Measurements from ENCODE around the gene TIMMDC1. TPM values are rescaled to one million over a fixed set of nuclear protein-coding genes. Genes with fewer than 3 reads are reported as not detected.
"Not testable (repeated sequence)": the region's sequence is repeated elsewhere in the genome, so short reads cannot be mapped to it uniquely, and the experiment has no call there.

TIMMDC1 gene
- total RNA-seq, 2 donors from 2014 or later: 26.9 to 29.5 TPM

DNA sequence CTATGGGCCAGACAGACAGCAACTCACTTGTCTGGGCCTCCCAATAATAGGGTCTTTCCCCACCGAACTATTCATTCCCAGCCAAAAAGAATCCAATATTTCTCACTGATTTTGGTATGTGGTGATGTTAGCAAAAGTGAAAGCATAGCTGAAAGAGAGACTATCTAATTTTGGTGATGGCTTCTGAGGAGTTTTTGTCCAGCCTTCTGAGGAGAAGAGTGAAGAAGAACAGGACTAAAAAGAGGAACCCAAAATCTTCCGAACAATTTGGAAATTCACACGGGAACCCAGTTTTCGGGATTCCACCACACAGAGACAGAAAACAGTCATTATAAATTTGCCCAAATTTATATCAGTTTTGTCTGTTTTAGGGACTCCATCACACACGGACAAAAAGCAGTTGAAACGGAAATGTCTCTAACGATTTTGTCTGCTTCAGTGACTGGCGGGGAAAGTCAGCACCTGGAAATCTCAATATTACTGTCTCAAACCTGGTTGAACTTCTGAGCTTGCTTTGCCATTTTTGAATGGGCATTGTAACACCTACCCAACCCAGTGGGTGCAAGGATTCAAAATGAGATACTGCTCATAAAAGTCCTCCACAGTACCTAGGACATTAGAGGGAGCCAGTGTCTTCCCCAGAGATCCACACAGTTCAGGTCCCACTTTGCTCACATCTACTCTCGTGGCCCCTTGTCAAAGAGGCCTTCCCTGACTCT is 52.0 kb downstream of the TIMMDC1 start:
- Mint-ChIP-seq H3K27me3 (no peaks in the 10 kb centered on the region), H3K27ac (no peak overlapping the region), H3K4me1 (peaks cover 16% of the 10 kb centered on the region), H3K4me3 (no peak overlapping the region), H3K36me3 (ENCODE audit: low read depth) (peaks cover 2% of the 10 kb centered on the region)
- DNase-seq (no peak), ATAC-seq (no peak)
- H3K9me3 ChIP-seq (ENCODE audit: control insufficient read depth, low read length, poor library complexity, severe bottlenecking): no peaks in the 10 kb centered on the region

DNA sequence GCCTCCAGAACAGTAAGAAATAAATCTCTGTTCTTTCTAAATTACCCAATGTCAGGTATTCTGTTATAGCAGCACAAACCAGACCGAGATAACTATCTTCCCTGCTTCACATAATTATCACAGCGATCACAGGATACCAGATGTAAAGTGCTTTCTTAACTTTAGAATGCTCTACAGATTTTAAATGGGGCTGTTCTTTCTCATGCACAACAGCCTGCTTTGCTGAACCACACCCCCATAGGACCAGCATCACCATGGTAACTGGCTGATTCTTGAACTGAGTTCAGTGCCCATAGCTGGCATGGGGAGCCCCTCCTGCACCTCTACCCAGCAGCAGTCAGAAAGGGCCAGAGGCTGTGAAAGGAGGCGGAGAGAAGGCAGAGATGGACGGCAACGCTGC is 53.3 kb downstream of the TIMMDC1 start:
- H3K27me3 Mint-ChIP-seq: no peaks in the 10 kb centered on the region
- H3K36me3 Mint-ChIP-seq (ENCODE audit: low read depth): peaks cover 2% of the 10 kb centered on the region
- peaks cover 27% of the 10 kb centered on the region for H3K4me1 Mint-ChIP-seq
- ATAC-seq (peak; percentile 16), DNase-seq (no peak)
- H3K4me3 Mint-ChIP-seq: no peak overlapping the region
- no peaks in the 10 kb centered on the region for H3K9me3 ChIP-seq (ENCODE audit: control insufficient read depth, low read length, poor library complexity, severe bottlenecking)
- H3K27ac Mint-ChIP-seq: no peak overlapping the region

DNA sequence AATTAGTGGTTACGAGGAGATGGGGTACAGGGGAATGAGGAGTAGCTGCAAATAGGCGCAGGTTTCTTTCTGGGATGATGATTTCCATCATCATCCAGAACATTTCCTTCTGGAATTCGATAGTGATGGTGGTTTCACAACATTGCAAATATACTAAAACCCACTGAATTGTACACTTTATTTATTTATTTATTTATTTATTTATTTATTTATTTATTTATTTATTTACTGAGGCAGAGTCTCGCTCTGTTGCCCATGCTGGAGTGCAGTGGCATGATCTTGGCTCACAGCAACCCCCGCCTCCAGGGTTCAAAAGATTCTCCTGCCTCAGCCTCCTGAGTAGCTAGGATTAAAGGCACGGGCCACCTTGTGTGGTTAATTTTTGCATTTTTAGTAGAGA is 54.6 kb downstream of the TIMMDC1 start:
- H3K9me3 ChIP-seq (ENCODE audit: control insufficient read depth, low read length, poor library complexity, severe bottlenecking); H3K27ac Mint-ChIP-seq; H3K27me3 Mint-ChIP-seq; DNase-seq; H3K36me3 Mint-ChIP-seq (ENCODE audit: low read depth); ATAC-seq; H3K4me3 Mint-ChIP-seq: not testable (repeated sequence)
- peaks cover 38% of the 10 kb centered on the region for H3K4me1 Mint-ChIP-seq

DNA sequence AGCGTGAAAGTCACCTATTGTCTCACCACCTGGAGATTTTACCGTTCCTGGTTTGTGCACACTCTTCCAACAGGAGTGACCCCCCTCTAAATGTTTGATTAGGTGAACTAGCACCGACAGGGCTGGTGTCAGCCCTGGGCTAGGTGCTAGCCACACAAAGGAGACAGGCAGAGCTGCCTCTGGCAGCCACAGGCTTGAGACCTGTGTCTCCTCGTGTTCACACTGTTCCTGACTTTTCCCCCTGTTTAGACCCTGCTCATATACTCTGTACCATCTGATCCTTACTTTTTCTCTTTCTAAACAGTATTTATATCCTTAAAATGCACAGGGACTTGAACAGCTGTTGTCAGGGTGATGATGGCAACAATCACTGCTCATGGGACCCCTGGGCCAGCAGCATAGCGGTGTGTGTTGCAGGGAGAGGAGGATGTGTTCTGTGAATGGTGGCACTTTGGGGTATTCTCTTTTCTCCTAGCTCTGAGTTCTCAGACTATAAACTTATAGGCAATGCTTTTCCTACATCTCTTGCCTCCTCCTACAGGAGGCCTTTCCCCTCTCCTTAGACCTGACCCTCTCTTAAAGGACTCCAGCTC is 55.6 kb downstream of the TIMMDC1 start:
- Mint-ChIP-seq H3K4me3 (no peak overlapping the region), H3K4me1 (peaks cover 44% of the 10 kb centered on the region), H3K27ac (peak overlapping the region; percentile 95), H3K27me3 (no peaks in the 10 kb centered on the region), H3K36me3 (ENCODE audit: low read depth) (peaks cover 2% of the 10 kb centered on the region)
- ATAC-seq (no peak), DNase-seq (no peak)
- H3K9me3 ChIP-seq (ENCODE audit: control insufficient read depth, low read length, poor library complexity, severe bottlenecking): no peaks in the 10 kb centered on the region

DNA sequence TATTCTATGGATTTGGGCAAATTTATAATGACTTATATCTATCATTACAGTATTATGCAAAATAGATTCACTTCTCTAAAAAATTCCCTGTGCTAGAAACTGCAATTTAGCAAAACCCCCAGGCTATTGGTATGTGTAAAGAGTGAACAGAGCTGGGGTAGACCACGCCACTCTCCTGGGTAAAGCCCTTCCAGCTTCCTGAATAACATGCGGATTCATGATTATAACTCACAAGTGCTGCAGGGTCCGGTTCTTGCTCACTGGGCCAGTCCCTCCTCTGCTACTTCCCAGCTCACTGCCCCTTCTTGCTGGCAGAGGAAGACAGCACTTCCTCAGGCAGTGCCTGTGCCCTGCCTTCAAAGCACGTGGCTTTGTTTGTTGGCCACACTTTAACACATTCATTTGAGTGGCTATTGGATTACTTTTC is 57.0 kb downstream of the TIMMDC1 start:
- H3K27ac Mint-ChIP-seq: peak overlapping the region; percentile 95
- peaks cover 2% of the 10 kb centered on the region for H3K36me3 Mint-ChIP-seq (ENCODE audit: low read depth)
- H3K9me3 ChIP-seq (ENCODE audit: control insufficient read depth, low read length, poor library complexity, severe bottlenecking): no peaks in the 10 kb centered on the region
- peak; percentile 8 for ATAC-seq
- DNase-seq: no peak
- peak overlapping the region; percentile 66 for H3K4me3 Mint-ChIP-seq
- peaks cover 50% of the 10 kb centered on the region for H3K4me1 Mint-ChIP-seq
- no peaks in the 10 kb centered on the region for H3K27me3 Mint-ChIP-seq

DNA sequence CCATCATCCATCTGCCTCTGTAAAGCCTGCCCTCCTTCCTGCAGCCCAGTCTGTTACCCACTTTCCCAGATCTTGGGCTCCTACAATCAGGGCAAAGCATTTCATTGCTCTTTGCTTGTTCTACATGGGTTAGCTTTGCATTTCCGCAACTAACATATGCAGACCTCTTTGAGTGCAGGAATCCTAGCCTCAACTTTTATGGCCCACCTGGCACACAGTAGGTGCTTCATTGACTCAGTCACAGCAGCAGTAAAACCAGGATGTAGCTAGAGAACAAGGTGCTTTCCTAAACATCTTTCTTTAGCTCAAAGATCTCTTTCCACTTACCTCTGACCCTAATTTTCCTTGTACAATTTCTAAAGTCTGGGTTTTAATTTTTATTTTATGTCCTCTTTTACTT is 57.6 kb downstream of the TIMMDC1 start:
- DNase-seq: no peak
- Mint-ChIP-seq H3K36me3 (ENCODE audit: low read depth) (peaks cover 2% of the 10 kb centered on the region), H3K27ac (peak overlapping the region; percentile 95), H3K27me3 (no peaks in the 10 kb centered on the region), H3K4me1 (peaks cover 51% of the 10 kb centered on the region), H3K4me3 (peak overlapping the region; percentile 66)
- H3K9me3 ChIP-seq (ENCODE audit: control insufficient read depth, low read length, poor library complexity, severe bottlenecking): no peaks in the 10 kb centered on the region
- ATAC-seq: no peak

DNA sequence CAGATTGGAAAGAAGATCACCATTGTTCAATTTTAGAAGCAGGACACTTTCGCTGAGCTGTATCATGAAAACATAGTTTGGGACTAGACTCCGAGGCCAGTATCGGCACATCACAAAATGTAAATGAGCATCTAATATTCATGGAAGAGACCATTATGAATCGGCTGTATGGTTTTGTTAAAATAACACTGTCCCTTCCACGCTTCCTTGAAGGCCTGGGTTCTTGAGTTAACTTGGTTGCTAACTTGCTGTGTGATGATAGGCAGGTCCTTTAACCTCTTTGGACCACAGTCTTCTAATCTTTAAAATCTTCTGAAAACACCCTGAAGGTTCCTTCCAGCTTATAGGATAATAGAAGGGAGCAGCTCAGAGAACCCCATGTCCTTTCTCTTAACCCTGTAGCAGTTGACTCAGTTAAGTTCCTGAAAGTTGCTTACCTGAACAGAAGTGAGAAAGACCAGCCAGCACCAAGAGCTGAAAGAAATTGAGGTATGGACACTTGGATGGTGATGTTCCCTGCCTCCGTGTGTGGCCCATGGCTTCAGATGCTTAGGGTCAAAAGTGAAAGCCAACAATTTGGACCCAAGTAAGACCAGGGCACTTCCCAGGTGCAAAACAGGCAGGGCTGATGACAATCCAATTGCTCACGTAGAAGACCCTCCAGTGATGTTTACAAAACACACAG is 59.0 kb downstream of the TIMMDC1 start:
- no peaks in the 10 kb centered on the region for H3K27me3 Mint-ChIP-seq
- peak overlapping the region; percentile 95 for H3K27ac Mint-ChIP-seq
- H3K9me3 ChIP-seq (ENCODE audit: control insufficient read depth, low read length, poor library complexity, severe bottlenecking): no peaks in the 10 kb centered on the region
- peaks cover 2% of the 10 kb centered on the region for H3K36me3 Mint-ChIP-seq (ENCODE audit: low read depth)
- ATAC-seq: no peak
- no peak for DNase-seq
- peak overlapping the region; percentile 79 for H3K4me3 Mint-ChIP-seq
- H3K4me1 Mint-ChIP-seq: peaks cover 49% of the 10 kb centered on the region

DNA sequence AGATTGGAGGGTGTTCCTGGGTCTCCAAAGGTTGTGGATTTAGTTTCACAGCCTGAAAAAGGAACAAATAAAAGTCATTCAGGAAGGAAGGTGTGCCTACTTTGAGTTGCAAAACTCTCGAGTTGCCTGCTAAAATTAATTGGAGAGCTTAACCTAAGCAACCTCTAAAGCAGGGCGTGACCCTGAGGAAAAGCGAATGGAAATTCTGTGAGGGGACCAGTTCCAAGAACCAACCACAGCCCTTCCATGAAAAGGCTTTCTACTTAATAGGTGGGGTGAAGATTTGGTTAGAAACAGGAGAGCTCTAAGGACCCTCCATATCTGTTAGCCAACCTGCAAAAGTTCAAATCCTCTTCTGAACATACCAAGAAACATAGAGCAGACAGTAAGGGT is 59.5 kb downstream of the TIMMDC1 start:
- Mint-ChIP-seq H3K27me3 (no peaks in the 10 kb centered on the region), H3K36me3 (ENCODE audit: low read depth) (peaks cover 2% of the 10 kb centered on the region), H3K4me1 (peaks cover 54% of the 10 kb centered on the region), H3K4me3 (peak overlapping the region; percentile 79), H3K27ac (peak overlapping the region; percentile 95)
- H3K9me3 ChIP-seq (ENCODE audit: control insufficient read depth, low read length, poor library complexity, severe bottlenecking): no peaks in the 10 kb centered on the region
- DNase-seq: no peak
- ATAC-seq: no peak

DNA sequence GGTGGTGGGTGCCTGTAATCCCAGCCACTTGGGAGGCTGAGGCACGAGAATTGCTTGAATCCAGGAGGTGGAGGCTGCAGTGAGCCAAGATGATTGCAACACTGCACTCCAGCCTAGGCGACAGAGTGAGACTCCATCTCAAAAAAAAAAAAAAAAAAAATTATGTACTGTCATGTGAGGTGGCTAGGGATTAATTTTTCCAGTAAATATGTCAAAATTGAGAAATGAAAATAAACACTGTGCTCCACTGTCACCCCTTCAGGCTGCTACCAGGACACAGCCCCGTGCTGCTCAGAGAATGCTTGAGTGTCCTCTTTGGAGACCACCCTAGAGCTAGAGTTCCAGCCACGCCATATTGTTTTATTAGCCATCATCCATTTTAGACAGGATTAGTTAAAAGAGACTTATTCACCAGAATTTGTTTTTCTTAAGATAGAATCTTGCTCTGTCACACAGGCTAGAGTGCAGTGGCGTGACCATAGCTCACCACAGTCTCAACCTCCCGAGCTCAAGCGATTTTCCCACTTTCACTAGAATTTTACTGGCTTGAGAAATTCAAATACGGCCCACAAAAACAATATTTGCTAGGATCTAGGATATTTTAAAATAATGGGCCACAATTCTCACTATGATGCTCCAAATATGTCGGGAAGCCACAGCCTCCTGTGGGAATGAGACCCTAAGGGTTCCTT is 60.4 kb downstream of the TIMMDC1 start:
- ATAC-seq: no peak
- H3K27ac Mint-ChIP-seq: peak overlapping the region; percentile 95

DNA sequence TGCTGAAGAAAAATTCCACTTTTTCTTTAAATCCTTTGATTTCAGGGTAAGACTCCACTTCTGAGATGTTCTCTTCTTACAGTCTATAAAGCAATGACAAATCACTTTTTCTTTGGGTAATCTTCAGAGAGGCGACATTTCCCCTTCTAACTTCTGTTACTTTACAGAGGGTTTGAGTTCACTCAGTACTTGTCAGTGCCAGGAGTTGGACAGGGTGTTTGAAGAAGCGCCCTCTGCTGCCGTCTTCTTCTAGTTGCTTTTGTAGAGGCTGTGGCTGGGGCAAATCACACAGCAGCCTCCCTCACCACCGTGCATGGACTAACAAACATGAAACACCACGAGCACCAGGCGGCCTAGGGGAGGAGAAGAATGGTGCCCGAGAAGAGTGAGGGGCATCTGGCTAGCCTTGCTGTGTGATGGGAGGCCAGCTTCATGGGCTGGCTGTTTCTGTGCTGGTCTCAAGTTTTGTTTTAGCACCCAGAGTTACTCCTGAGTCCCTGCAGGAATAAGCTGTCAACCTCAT is 61.2 kb downstream of the TIMMDC1 start, which contains the start of gene CD80:
Gene CD80, minus strand, starts transcription at position 174 of the 523 bp plus-strand sequence. CDS start 1,886 bp downstream, outside the sequence.
- Mint-ChIP-seq H3K27me3 (no peaks in the 10 kb centered on the region), H3K4me3 (peak within 1 kb of the TSS; percentile 79), H3K27ac (peak within 1 kb of the TSS; percentile 95), H3K4me1 (peaks cover 50% of the 10 kb centered on the region), H3K36me3 (ENCODE audit: low read depth) (peaks cover 2% of the 10 kb centered on the region)
- ATAC-seq (peak; percentile 56), DNase-seq (peak; percentile 29 to 53 (median 42))
- no peaks in the 10 kb centered on the region for H3K9me3 ChIP-seq (ENCODE audit: control insufficient read depth, low read length, poor library complexity, severe bottlenecking)

More for the DNA sequence above, 60.4 kb downstream of the TIMMDC1 start:
- Mint-ChIP-seq H3K4me3 (peak overlapping the region; percentile 79), H3K4me1 (peaks cover 54% of the 10 kb centered on the region), H3K27me3 (no peaks in the 10 kb centered on the region), H3K36me3 (ENCODE audit: low read depth) (peaks cover 2% of the 10 kb centered on the region)
- no peak for DNase-seq
- no peaks in the 10 kb centered on the region for H3K9me3 ChIP-seq (ENCODE audit: control insufficient read depth, low read length, poor library complexity, severe bottlenecking)

DNA sequence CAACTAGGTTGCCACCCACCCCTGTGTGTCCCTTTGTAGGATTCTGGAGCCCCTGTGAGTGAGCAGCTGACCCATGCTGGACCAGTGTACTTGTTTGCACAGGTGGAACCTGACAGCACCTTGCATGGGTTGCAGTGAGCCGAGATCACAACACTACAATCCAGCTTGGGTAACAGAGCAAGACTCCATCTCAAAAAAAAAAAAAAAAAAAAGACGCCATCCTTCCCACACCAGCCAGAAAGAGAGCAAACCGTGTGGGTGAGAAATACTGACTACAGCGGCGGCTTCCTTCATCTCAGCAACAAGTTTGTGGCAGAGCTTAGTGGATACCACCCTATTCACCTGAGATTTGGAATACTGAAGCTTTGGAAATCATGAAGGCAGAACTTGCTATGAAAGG is 61.8 kb downstream of the TIMMDC1 start:
- peak overlapping the region; percentile 95 for H3K27ac Mint-ChIP-seq
- H3K36me3 Mint-ChIP-seq (ENCODE audit: low read depth): no peaks in the 10 kb centered on the region
- H3K27me3 Mint-ChIP-seq: no peaks in the 10 kb centered on the region
- H3K4me1 Mint-ChIP-seq: peaks cover 44% of the 10 kb centered on the region
- no peaks in the 10 kb centered on the region for H3K9me3 ChIP-seq (ENCODE audit: control insufficient read depth, low read length, poor library complexity, severe bottlenecking)
- peak overlapping the region; percentile 43 for H3K4me3 Mint-ChIP-seq
- no peak for DNase-seq
- no peak for ATAC-seq

DNA sequence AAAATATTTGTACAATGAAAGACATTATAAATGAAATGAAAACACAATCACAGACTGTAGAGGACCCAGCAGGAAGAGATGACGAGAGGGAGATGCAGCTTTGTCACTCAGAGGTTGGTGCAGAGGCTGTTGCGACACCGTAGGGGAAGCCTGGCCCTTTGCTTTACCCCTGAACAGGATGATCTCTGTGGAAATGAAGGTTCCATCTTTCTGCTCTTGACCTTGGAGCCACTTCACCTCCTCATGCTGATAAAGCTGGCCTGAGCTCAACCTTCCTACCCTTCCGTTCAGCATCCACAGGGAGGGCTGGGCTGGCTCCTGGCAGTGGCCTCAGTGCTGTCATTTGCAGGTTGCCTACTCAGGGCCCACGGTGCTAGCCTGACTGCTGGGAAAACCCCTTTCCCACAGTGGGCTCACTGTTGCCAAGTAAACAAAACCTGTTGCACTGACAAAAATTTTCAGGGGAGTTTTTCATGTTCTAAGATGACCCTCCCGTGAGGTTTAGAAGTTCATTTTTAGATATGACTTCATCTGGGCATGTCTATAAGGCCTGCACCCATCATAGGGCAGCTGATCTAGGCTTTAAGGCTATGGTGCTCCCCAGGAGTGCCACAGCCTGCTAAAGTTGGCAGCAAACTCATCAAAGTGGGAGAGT is 64.1 kb downstream of the TIMMDC1 start:
- Mint-ChIP-seq H3K27me3 (no peaks in the 10 kb centered on the region), H3K4me1 (peaks cover 23% of the 10 kb centered on the region), H3K27ac (peak overlapping the region; percentile 94), H3K36me3 (ENCODE audit: low read depth) (no peaks in the 10 kb centered on the region), H3K4me3 (peak overlapping the region; percentile 53)
- peak; percentile 45 to 60 (median 59) for DNase-seq
- peak; percentile 87 for ATAC-seq
- H3K9me3 ChIP-seq (ENCODE audit: control insufficient read depth, low read length, poor library complexity, severe bottlenecking): no peaks in the 10 kb centered on the region
